HUES6 (cell line): ENCODE results near the gene GLT6D1.

Experiments
- H3K27ac ChIP-seq: 2 replicates; pipeline ENCODE4 v1.7.0; 2013; ENCODE audit warnings: low read depth, mild to moderate bottlenecking, low read length, inconsistent platforms
- H3K27me3 ChIP-seq: 2 replicates; pipeline ENCODE4 v1.6.1; 2013; ENCODE audit warnings: low read length; ENCODE audit not compliant: control insufficient read depth, insufficient read depth
- H3K36me3 ChIP-seq: 2 replicates; pipeline ENCODE4 v1.6.1; 2013; ENCODE audit warnings: low read length; ENCODE audit not compliant: control insufficient read depth, insufficient read depth
- H3K4me1 ChIP-seq: 2 replicates; pipeline ENCODE4 v1.6.1; 2013; ENCODE audit warnings: low read length; ENCODE audit not compliant: control insufficient read depth, insufficient read depth
- H3K4me3 ChIP-seq: 2 replicates; pipeline ENCODE4 v1.5.1; 2013; ENCODE audit warnings: low read depth, low read length
- H3K9ac ChIP-seq: one replicate; pipeline ENCODE4 v1.6.1; 2013; ENCODE audit warnings: mild to moderate bottlenecking, low read length
- H3K9me3 ChIP-seq: 2 replicates; pipeline ENCODE4 v1.6.1; 2013; ENCODE audit warnings: low read depth, low read length; ENCODE audit not compliant: control insufficient read depth, insufficient read depth

Gene GLT6D1

DNA sequence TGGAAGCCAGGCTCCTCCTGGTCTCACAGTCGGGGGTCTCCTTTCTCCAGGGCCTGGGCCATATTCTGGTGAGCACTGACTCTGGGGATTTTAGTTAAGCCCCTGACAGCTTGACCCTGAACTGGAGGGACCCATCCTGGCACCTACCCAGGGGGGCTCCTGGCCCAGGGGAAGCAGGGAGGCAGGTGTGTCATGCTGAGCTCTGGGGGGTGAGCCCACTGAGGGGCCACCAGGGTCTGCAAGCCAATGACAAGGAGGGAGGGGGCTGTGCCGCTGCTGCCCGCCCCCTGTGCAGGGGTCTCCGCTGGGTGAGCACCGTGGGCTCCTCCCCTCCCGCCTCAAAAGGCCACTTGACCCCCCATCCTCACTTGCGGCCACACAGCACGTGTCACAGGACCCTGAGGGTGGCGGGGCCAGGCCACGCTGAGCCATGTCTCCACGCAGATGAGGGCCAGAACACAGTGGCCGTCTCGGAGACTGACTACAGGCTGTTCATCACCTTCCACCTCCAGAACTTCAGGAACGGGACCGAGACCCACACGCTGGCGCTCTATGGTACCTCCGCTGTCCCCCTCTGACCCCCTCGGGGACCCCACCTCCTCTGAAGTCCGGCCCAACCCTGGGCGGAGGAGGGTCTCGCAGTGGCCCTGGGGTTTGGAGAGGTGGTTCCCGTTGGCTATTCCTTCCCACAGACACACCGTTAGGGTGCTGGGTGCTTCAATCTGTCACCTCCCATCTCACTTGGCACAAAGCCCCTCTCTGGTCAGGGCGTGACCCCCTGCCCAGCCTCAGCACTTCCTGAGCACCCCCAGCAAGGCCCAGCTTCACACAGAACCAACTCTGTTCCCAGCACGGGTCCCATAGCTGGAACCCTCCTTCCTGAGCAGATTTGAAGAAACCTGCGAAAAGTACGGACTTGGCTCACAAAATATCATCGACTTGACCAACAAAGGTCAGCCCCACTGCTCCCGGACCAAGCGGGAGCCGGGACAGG, 25.8 kb upstream of the GLT6D1 start:
- H3K9me3 ChIP-seq = peaks cover 19% of the 10 kb centered on the region
- no peaks in the 10 kb centered on the region; the same call in 1 of the 2 replicates for H3K27me3 ChIP-seq
- H3K4me1 ChIP-seq = peaks cover 4% of the 10 kb centered on the region; the same call in 1 of the 2 replicates
- H3K27ac ChIP-seq = no peak overlapping the region
- H3K36me3 ChIP-seq = no peaks in the 10 kb centered on the region
- H3K4me3 ChIP-seq = no peak overlapping the region
- H3K9ac ChIP-seq = no peak overlapping the region

DNA sequence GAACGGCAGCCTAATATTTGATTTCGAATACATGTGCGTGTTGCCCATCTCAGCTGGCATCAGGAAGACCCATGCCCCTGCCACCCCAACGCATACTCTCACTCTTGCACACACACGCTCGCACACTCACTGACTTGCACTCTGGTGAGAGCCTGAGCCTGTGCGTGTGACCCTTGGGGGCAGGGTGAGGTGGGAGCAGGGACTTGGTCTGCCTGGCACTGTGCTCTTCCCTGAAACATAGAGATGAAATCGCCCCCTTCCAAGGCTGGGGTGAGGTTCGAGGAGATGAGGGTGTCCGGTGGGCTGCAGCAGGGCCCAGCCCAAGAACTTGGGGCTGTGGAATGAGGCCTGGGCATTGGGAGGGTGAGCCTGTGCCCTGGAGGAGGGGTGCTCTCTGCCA, 24.9 kb upstream of the GLT6D1 start:
- Histone ChIP-seq H3K9me3 (peaks cover 12% of the 10 kb centered on the region), H3K27me3 (no peaks in the 10 kb centered on the region; the same call in 1 of the 2 replicates), H3K27ac (no peak overlapping the region), H3K4me1 (peaks cover 4% of the 10 kb centered on the region; the same call in 1 of the 2 replicates), H3K9ac (no peak overlapping the region), H3K36me3 (no peaks in the 10 kb centered on the region), H3K4me3 (no peak overlapping the region)

DNA sequence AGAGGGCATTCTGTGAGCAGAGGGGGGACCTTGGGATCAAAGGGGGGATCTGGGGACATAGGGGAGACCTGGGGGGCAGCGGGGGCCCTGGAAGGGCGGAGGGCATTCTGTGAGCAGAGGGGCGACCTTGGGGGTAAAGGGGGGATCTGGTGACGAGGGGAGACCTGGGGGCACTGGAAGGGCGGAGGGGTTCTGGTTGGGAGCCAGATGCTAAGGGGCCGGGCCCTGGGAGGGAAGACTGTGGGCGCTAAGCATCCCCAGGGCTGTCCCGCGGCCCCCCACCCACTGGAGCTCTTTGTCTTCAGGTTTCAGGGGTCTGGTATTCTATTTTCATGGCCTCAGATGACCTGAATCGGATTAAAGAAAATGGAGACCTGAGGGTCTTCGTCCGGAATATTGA, 24.5 kb upstream of the GLT6D1 start:
- Histone ChIP-seq H3K27me3 (no peaks in the 10 kb centered on the region; the same call in 1 of the 2 replicates), H3K9me3 (peaks cover 8% of the 10 kb centered on the region), H3K4me1 (peaks cover 4% of the 10 kb centered on the region; the same call in 1 of the 2 replicates), H3K4me3 (no peak overlapping the region), H3K9ac (no peak overlapping the region), H3K36me3 (no peaks in the 10 kb centered on the region), H3K27ac (no peak overlapping the region)

DNA sequence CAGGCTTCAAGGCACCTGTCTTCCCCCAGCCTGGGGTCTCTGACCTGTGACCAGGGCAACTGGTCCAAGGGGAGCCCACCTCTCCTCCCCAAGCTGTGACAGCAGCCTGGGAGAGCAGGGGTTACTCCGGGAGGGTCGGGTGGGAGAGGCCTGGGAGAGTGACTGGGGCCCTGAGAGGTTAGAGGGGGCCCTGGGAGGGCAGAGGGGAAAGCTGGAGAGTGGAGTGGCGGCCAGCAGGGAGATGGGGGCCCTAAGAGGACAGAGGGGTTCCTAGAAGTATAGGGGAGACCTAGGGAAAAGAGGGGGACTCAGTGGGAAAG, 24.1 kb upstream of the GLT6D1 start:
- H3K4me3 ChIP-seq = no peak overlapping the region
- H3K36me3 ChIP-seq = no peaks in the 10 kb centered on the region
- no peaks in the 10 kb centered on the region; the same call in 1 of the 2 replicates for H3K27me3 ChIP-seq
- H3K9ac ChIP-seq = no peak overlapping the region
- no peak overlapping the region for H3K27ac ChIP-seq
- peaks cover 5% of the 10 kb centered on the region for H3K9me3 ChIP-seq
- H3K4me1 ChIP-seq = peaks cover 4% of the 10 kb centered on the region; the same call in 1 of the 2 replicates

DNA sequence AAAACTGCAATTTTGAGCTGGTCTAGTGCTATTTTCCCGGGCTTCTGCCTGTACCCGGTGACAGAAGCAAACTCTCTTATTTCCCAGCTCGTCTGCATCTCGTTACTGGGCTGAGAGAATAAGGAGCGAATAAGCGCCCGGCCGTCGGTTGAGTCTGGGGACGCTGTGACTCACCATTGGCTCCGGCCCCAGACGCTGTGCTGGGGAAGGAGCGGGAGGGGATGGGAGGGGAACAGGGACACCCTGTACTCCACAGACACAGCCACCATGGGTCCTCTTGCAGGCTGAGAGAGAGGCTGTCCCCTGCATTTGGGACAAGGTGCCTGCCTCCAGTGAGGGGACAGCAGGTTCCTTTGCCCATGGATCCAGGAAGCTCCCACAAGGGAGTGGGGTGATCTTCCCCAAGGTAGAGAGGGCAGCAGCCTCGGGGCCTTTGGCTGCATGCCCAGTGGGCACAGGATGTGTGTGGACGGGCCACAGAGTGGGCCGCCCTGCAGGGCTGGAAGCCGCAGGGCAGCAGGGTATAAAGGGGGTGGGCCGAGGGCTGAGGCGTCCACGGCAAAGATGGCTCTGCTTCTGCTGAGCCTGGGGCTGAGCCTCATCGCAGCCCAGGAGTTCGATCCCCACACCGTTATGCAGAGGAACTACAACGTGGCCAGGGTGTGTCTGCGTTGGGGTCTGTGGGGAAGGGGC, 23.6 kb upstream of the GLT6D1 start, which contains the start of gene LCN9:
Gene LCN9, plus strand, starts transcription at position 552 of the 693 bp plus-strand sequence. Its CDS starts 13 bp downstream, at position 565.
- Histone ChIP-seq H3K4me1 (peaks cover 4% of the 10 kb centered on the region; the same call in 1 of the 2 replicates), H3K4me3 (no peak within 1 kb of the TSS), H3K27ac (no peak within 1 kb of the TSS), H3K9me3 (peaks cover 7% of the 10 kb centered on the region), H3K36me3 (no peaks in the 10 kb centered on the region), H3K27me3 (no peaks in the 10 kb centered on the region; the same call in 1 of the 2 replicates), H3K9ac (no peak within 1 kb of the TSS)

DNA sequence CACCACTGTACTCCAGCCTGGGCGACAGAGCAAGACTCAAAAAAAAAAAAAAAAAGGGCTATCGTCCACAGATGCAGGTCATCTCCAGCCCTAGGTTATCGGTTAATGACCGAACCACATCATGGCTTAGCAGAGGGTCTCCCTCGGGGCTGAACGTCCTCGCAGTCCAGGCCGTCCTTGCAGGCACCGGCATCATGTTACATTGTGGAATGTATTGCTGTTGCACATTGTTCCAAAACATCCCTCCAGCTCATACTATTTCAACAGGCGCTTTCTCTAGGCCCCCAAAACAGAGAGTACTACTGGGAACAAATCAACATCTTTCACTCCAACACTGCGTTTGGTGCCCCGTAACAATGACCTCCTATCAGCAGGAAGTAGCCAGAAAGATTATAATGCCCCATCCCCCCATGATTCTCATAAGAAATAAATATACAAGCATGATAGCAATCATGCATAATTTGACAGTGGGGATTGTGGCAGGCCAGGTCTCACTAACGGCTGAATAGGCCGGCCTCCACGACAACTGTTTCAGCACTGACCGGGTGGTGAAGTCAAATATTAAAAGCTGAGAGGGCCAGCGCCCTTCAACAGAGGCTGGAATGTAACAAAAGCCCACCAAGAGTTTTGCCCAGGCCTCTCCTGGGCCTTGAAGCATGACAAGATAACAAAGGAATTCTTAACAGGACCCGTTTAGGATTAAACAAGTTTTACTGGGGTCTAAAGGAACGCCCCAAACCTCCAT, 22.6 kb upstream of the GLT6D1 start:
- no peak overlapping the region for H3K27ac ChIP-seq
- peaks cover 14% of the 10 kb centered on the region for H3K9me3 ChIP-seq
- no peaks in the 10 kb centered on the region for H3K36me3 ChIP-seq
- no peak overlapping the region for H3K9ac ChIP-seq
- H3K4me1 ChIP-seq = peaks cover 4% of the 10 kb centered on the region; the same call in 1 of the 2 replicates
- no peaks in the 10 kb centered on the region; the same call in 1 of the 2 replicates for H3K27me3 ChIP-seq
- no peak overlapping the region for H3K4me3 ChIP-seq

DNA sequence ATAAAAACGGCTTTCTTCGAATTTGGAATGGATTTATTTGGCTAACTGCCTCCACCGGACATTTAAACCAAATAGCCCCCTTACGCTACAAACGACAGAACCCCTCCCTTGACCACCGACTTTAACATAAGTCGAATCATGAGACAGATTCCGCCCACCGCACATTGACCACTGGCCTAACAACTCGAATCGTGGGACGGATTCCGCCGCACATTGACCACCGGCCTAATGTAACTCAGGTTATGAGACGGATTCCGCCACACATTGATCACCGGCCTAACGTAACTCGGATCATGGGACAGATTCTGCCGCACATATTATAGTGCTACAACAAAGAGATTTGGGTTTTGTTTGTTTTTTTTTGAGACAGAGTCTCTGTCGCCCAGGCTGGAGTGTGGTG, 21.1 kb upstream of the GLT6D1 start:
- no peaks in the 10 kb centered on the region for H3K27me3 ChIP-seq
- H3K36me3 ChIP-seq = no peaks in the 10 kb centered on the region
- H3K4me3 ChIP-seq = no peak overlapping the region
- H3K9ac ChIP-seq = no peak overlapping the region
- H3K9me3 ChIP-seq = peaks cover 21% of the 10 kb centered on the region
- H3K4me1 ChIP-seq = peaks cover 4% of the 10 kb centered on the region; the same call in 1 of the 2 replicates
- no peak overlapping the region for H3K27ac ChIP-seq

DNA sequence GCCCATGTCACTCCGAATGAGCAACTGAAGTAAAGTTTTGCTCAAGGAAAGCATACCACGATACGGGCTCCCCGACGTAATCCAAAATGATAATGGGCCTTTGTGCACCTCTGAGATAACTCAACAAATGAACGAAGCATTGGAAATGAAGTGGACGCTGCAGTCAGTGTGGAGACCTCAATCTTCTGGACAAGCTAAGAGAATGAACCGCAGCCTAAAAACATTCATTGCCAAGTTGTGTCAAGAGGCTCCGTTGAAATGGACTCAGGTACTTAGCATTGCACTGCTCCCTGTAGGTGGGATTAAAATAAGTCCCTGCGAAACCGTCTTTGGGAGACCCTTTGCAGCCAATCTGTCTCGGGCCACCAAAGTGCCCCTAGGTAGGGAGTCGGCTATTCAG, 19.9 kb upstream of the GLT6D1 start:
- H3K9me3 ChIP-seq = peaks cover 32% of the 10 kb centered on the region
- H3K4me1 ChIP-seq = peaks cover 4% of the 10 kb centered on the region; the same call in 1 of the 2 replicates
- no peak overlapping the region for H3K9ac ChIP-seq
- no peak overlapping the region for H3K4me3 ChIP-seq
- H3K27me3 ChIP-seq = no peaks in the 10 kb centered on the region
- no peaks in the 10 kb centered on the region for H3K36me3 ChIP-seq
- H3K27ac ChIP-seq = no peak overlapping the region

DNA sequence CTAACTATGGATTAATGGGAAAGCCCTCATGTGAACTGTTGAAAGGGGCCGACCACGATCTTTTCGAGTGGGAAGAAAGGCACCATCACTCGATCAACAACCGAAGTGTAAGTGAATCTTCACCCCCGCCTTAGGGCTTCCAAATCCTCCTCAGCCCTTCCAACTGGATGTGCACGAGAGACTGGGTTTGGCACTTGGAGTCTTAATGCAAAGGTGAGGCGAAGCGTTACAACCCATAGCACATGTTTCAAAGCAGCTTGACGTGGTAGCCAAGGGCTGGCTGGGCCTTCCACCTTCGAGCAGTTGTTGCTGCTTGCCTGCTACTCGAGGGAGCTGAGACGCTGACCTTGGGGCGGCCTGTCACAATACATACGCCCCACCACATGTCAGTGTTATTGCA, 18.1 kb upstream of the GLT6D1 start:
- Histone ChIP-seq H3K4me3 (no peak overlapping the region), H3K9me3 (peaks cover 44% of the 10 kb centered on the region), H3K9ac (no peak overlapping the region), H3K27me3 (no peaks in the 10 kb centered on the region), H3K4me1 (peaks cover 4% of the 10 kb centered on the region; the same call in 1 of the 2 replicates), H3K36me3 (no peaks in the 10 kb centered on the region), H3K27ac (no peak overlapping the region)

DNA sequence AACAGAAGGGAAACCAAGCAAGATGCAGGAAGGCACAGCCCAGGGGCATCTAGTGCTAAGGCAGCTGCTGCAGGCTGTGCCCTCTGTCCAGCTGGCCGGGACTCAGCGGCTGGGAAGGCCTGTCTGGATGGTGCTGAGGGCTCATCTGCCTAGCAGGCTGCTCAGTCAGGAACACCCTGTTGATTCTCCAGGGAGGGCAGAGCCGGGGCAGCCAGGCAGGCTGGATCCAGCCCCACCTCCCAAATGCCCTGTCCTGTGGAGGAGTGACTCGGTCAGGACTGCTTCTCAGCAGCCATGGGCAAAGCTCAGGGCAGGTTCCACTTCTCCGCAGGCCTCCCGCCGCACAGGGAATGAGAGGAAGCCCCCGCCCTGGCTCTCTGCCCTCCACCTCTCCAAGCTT, 16.0 kb upstream of the GLT6D1 start:
- H3K9me3 ChIP-seq = peaks cover 57% of the 10 kb centered on the region
- no peak overlapping the region for H3K9ac ChIP-seq
- H3K36me3 ChIP-seq = no peaks in the 10 kb centered on the region
- no peaks in the 10 kb centered on the region for H3K4me1 ChIP-seq
- no peaks in the 10 kb centered on the region for H3K27me3 ChIP-seq
- H3K4me3 ChIP-seq = no peak overlapping the region
- H3K27ac ChIP-seq = no peak overlapping the region
